Hindlimb muscle (tissue), 1 donor: Measurements from ENCODE around the gene HOXA3. TPM values are rescaled to one million over a fixed set of nuclear protein-coding genes. Genes with fewer than 3 reads are reported as not detected.

Source experiments
- DNase-seq: peaks from one replicate; pipeline ENCODE4 v3.0.0-alpha.2; 2013
- polyA plus RNA-seq: library from polyadenylated mRNA; unstranded; fragments of 120-200 nt; gene quantifications from one replicate; pipeline ENCODE4 v1.2.1, GENCODE V29; 2013; ENCODE audit not compliant: insufficient read length

HOXA3 gene
- polyA plus RNA-seq, 1 donor: 11.2 TPM

GRCh38 chr7:27177795-27178320 is 25.5 kb upstream of the HOXA3 start:
- no peak for DNase-seq

- no peak for DNase-seq
Measured at GRCh38 chr7:27176962-27177794, 24.8 kb upstream of the HOXA3 start.

DNA sequence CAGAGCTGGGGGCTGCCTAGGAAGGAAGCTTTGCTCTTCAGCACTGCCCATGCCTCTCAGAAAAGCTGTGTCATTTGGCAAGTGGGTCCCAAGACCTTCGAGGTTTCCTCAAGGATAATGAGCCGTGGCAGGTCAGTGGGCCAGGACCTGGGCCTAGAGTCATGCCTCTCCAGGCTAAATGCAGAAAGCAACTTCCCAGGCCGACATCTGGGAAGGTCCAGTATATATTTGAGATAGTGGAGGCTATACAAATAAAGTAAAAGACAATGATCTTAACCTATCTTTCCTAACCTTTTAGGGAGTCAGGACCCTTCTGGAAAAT is 24.1 kb upstream of the HOXA3 start:
- DNase-seq: no peak

DNA sequence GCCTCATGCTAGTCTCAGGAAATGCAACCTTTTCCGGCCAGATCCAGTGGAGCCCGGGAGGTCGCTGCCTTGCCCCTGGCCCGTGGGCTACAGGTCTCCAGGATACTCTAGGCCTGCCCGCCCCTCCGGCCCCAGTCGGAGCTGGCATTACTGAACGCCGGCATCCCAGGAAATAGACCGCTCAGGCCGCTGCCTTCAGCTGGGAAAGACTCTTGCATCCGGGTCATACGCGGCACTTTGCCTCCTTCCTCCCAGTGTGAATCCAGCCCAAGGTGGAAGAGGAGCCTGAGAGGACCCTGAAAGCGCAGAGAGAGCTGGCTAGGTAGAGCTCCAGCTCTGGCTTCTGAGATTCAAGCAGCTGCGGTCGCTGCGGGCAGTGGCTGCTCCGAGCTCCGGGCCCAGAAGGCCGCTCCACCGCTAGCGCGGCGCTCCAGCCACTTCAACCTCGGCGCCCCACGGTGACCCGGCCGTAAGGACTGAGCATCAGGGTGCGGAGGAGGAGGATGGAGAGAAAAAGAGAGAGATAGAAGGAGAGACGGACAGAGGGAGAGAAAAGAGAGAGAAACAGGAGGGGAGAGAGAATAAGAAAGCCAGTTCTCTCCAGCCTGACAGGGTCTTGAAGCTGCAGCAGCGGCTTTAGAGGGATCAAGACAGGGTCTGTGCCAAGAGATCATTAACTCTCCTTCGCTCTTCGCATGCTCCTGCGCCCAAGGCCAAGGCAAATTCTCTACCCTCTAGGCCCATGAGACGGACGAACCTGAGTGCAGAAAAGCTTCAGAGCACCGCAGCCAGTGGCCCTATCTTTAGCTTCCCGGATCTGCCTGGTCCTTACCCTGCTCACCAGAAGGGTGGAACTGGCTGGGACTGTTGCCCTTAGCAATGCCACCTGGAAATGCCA is 23.5 kb upstream of the HOXA3 start:
- DNase-seq: no peak

GRCh38 chr7:27174874-27175625 is 22.7 kb upstream of the HOXA3 start:
- no peak for DNase-seq

- DNase-seq: no peak
Measured at GRCh38 chr7:27173956-27174873, 21.8 kb upstream of the HOXA3 start, which contains the start of gene HOXA10. Gene HOXA10, minus strand, starts transcription at chr7:27174320. Its CDS starts 14 bp downstream, at chr7:27174306.

GRCh38 chr7:27173511-27173955 is 21.1 kb upstream of the HOXA3 start:
- DNase-seq: no peak

DNA sequence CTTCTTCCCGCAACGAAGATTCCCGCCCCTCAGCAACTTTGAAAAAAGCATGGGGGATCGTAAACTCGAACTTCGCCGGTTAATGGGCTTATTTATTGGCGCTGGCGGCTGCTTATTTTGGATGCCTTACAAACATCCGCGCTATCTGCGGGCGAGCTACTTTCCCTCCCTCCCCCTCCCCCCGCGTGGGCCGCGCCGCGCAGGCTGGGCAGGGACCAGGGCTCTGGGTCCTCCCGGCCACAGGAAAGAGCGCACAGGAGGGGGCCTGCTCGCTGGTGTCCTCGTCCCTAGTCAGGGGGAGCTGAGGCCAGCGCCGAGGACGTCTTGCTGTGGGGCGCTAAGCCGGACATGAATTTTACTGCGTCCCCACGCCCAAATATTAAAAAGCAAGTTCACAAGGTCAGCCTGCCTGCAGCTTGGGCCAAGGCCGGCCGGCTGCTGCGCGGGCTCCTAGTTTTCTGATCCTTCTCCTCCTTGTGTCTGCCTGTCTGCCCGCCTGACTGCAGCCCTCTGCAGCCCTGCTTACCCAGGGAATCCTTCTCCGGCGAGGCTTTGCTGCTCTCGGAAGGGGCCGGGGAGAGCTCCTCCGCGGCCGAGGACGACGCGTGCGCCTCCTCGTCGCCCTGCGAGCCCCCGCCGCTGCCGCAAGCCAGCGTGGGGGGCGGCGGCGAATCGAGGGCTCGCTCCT is 20.6 kb upstream of the HOXA3 start:
- DNase-seq: peak; percentile 87

DNA sequence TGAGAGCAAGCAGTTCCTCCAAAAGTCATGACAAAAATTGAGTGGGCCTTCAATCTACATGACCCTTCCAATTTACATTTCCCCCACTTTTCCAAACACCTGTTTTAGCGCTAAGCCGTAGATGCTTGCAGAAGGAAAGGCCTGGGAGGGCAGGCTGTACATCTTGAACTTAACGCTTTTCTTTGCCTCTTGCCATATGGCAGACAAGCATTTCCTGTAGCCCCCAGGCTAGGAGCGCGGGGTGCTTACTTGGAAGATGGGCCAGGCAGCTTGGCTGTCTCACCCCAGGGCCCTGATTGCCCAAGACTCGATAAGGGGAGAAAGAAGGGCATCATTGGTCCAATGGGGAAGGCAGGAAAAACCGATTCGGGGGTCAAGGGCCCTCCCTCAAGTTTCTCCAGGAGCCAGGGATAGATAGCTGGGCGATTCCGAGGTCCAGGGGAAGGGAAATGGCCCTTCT is 20.0 kb upstream of the HOXA3 start:
- DNase-seq: no peak

DNA sequence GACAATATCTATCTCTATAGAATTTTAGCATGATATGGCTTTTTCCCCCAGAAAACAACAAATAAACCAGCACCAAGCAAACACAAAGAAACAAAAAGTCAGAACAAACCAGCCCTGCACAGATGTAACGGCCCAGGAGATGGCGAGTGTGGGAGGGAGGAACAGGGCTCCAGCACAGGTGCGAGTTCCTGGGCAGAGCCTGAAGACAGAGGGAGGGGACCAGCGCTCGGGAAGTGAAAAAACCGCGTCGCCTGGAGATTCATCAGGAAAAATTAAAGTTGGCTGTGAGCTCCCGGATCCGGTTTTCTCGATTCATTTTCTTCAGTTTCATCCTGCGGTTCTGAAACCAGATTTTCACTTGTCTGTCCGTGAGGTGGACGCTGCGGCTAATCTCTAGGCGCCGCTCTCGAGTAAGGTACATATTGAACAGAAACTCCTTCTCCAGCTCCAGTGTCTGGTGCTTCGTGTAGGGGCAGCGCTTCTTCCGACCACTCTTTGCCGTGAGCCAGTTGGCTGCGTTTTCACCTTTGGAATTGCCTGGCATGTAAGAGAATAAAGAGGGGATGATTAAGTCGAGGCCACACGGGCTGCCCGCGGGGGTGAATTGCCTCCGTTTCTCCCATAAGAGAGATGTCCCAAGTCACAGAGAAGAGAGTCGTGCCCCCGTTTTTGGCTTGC is 19.4 kb upstream of the HOXA3 start:
- DNase-seq: no peak

DNA sequence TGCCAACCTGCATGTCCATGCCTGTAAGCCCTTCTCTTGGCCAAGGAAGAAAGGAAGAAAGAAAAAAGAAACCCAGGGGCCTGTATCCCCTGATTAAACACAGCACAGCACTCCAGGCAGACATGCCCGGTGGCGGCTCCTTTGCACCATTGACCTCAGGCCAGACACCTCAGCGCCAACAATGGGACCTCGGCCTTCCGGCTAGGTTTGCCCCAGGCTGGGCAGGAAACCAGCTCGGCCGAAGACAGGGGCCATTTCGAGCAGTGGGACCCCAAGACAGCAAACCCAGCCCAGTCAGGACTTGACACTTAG is 18.9 kb upstream of the HOXA3 start:
- no peak for DNase-seq

DNA sequence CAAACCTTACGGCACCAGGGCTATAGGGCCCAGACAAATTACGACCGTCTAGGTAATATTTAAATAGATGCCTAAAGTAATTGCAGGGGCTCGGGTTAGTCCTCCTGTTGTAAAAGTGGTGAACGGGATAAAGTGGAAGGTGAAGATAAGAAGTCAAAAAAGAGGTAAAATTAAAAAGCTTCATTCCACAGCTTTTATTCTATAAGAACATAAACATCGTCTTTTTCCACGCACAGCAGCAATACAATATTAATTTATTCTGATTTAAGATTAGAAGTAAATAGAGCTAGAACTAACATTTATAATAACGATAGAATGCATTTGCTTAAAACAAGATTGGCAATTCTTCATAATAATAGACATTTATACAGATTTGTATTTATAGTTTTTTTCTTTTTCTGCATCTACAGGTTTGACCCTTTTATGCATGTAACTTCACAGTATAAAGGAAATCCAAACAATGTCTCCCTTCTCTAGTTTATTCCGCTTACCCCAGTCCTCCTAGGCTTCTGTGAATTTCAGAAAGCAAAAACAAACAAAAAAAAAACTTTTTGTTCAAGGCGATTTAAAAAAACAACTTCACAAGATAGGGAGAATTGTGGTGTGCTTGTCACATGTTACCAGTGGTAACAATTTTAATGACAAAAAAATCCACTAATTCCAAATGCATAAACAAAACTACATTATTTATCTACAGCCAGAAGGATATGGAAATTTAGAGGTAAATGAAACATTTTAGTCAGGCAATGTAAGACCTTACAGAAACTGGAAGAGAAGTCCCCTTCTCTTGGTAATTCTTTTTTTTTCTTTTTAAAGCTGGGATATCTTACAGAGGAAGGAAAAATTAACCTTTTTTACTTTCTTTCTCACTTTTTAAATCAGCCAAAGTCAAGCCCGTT is 18.3 kb upstream of the HOXA3 start:
- DNase-seq: no peak

GRCh38 chr7:27169658-27170425 is 17.5 kb upstream of the HOXA3 start:
- DNase-seq: no peak

- DNase-seq: peak; percentile 79
Measured at GRCh38 chr7:27168265-27168947, 16.0 kb upstream of the HOXA3 start.

- DNase-seq: no peak
Measured at GRCh38 chr7:27167916-27168264, 15.5 kb upstream of the HOXA3 start.

DNA sequence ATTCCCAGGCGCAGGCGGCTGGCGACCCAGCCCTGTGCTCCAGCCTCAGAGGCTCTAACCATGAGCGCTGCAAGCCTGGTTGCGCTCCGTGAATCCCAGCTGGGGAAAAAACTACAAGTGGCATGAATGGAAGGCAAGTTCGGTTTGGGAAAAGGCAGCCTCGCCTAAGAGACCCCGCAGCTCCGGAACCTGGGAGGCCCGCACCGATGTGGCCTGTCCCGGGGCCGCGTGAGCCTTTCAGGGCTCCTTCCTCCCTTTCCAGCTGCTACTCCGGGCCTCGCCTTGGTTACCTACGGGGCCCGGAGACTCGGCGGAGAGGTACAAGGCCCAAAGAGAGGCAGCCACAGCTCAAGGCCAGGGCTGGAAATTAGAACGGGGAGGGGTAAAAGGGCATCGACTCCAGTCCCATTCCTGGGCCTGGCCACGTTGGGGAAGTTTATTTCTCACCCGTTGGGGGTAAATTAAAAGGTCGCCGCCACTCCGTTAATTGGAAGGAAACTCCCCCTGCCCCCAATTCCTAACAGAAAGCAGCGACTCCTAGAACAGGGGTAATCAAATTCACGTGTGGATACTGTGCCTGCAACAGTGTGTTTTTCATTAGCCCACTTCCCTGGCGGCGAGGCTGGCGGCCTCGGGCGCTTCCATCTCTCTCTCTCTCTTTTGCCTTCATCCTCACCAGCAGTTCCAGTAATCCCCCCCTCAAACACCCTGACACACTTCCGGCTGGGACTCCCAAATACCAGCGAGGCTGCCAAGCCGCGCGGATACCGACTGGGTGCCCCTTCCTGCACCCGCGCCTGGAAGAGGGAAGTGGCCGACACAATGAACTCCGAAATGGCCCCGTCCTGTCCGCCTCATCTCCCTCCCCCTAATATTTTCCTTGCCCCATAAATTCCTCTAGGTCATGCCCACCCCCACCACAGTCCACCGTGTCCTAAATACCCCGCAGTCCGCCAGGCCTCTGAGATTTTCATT is 14.4 kb upstream of the HOXA3 start:
- DNase-seq: no peak
